ENCODE results near the gene NFKBIE. TPM values are rescaled to one million over a fixed set of nuclear protein-coding genes. Genes with fewer than 3 reads are reported as not detected.

Gene NFKBIE
- total RNA-seq, 1 experiment from 2014 or later = 7.6 TPM

GRCh38 chr6:44275749-44276648 lies 10.6 kb upstream of the NFKBIE start:
- DNase-seq (ENCODE audit: low read depth, low spot score) (no peak), ATAC-seq (no peak)
- Histone ChIP-seq H3K79me2 (ENCODE audit: insufficient read depth, low read length) (no peaks in the 10 kb centered on the region), H3K27ac (ENCODE audit: low read depth, low read length) (no peak overlapping the region), H3K4me3 (replicated peaks in 1 of 2; ENCODE audit: low read depth in 1 of 2, low read length in 2 of 2) (no peak overlapping the region), H3K4me1 (ENCODE audit: control insufficient read depth in 1 of 2, insufficient read depth in 2 of 2, low read length in 2 of 2) (peaks cover 6 to 12% of the 10 kb centered on the region in 2 experiments), H3K36me3 (ENCODE audit: control insufficient read depth in 1 of 2, insufficient read depth in 2 of 2, low read length in 2 of 2) (no peaks in the 10 kb centered on the region), H3K4me2 (ENCODE audit: low read length) (no peak overlapping the region), H3K9me2 (ENCODE audit: insufficient read depth) (no peaks in the 10 kb centered on the region), H4K20me1 (ENCODE audit: insufficient read depth) (no peaks in the 10 kb centered on the region), H3K9ac (ENCODE audit: low read length) (no peak overlapping the region), H3K9me3 (ENCODE audit: control insufficient read depth in 1 of 2, insufficient read depth in 1 of 2, low read depth in 1 of 2, low read length in 2 of 2) (no peaks in the 10 kb centered on the region), H2AFZ (ENCODE audit: low read depth, low read length, poor library complexity, severe bottlenecking) (no peak overlapping the region), H3K27me3 (ENCODE audit: insufficient read depth, low read length) (no peaks in the 10 kb centered on the region)
- TF ChIP-seq SP1 (IDR thresholded peaks at IDR 0.05; ENCODE audit: low read depth) (no peak), EZH2phosphoT487 (IDR thresholded peaks at IDR 0.05; ENCODE audit: borderline replicate concordance) (no peak), JUND (IDR thresholded peaks at IDR 0.05) (no peak), CTCF (IDR thresholded peaks at IDR 0.05 in 2 of 3, conservative IDR thresholded peaks at IDR 0.05 in 1 of 3; ENCODE audit: borderline replicate concordance in 1 of 3, insufficient read depth in 1 of 3, low read depth in 2 of 3, low read length in 2 of 3) (no peak)
- POLR2A ChIA-PET = no interaction called here
- RAD21 ChIA-PET (ENCODE audit: low non-redundant PET in 1 of 2, low total read pairs in 2 of 2, uncharacterized antibody in 2 of 2, unreplicated experiment in 2 of 2) = no interaction called here
- CTCF ChIA-PET = no interaction called here
- BruUV-seq (replicated peaks) = no TSS peak
- intact Hi-C loops (cut with micrococcal nuclease) = no loop called here

GRCh38 chr6:44275271-44275748 lies 10.0 kb upstream of the NFKBIE start:
- CTCF ChIA-PET = no interaction called here
- RAD21 ChIA-PET (ENCODE audit: low non-redundant PET in 1 of 2, low total read pairs in 2 of 2, uncharacterized antibody in 2 of 2, unreplicated experiment in 2 of 2) = no interaction called here

More at GRCh38 chr6:44275271-44275748, 10.0 kb upstream of the NFKBIE start:
- no peak for ATAC-seq
- Histone ChIP-seq H3K27ac (ENCODE audit: low read depth, low read length) (no peak overlapping the region), H3K27me3 (ENCODE audit: insufficient read depth, low read length) (no peaks in the 10 kb centered on the region), H3K9me3 (ENCODE audit: control insufficient read depth in 1 of 2, insufficient read depth in 1 of 2, low read depth in 1 of 2, low read length in 2 of 2) (no peaks in the 10 kb centered on the region), H3K4me2 (ENCODE audit: low read length) (no peak overlapping the region), H2AFZ (ENCODE audit: low read depth, low read length, poor library complexity, severe bottlenecking) (no peak overlapping the region), H4K20me1 (ENCODE audit: insufficient read depth) (no peaks in the 10 kb centered on the region), H3K4me1 (ENCODE audit: control insufficient read depth in 1 of 2, insufficient read depth in 2 of 2, low read length in 2 of 2) (peaks cover 6 to 12% of the 10 kb centered on the region in 2 experiments), H3K79me2 (ENCODE audit: insufficient read depth, low read length) (no peaks in the 10 kb centered on the region), H3K36me3 (ENCODE audit: control insufficient read depth in 1 of 2, insufficient read depth in 2 of 2, low read length in 2 of 2) (no peaks in the 10 kb centered on the region), H3K4me3 (replicated peaks in 1 of 2; ENCODE audit: low read depth in 1 of 2, low read length in 2 of 2) (no peak overlapping the region), H3K9ac (ENCODE audit: low read length) (no peak overlapping the region), H3K9me2 (ENCODE audit: insufficient read depth) (no peaks in the 10 kb centered on the region)
- intact Hi-C loops (cut with micrococcal nuclease) = no loop called here
- no TSS peak for BruUV-seq (replicated peaks)
- POLR2A ChIA-PET = no interaction called here
- TF ChIP-seq FOSL1 (IDR thresholded peaks at IDR 0.05; ENCODE audit: low read depth) = no peak
- no peak for DNase-seq (ENCODE audit: low read depth, low spot score)

All from HCT116 (cell line).